ENCODE measurements around the gene BAG2.

The BAG2 gene

DNA sequence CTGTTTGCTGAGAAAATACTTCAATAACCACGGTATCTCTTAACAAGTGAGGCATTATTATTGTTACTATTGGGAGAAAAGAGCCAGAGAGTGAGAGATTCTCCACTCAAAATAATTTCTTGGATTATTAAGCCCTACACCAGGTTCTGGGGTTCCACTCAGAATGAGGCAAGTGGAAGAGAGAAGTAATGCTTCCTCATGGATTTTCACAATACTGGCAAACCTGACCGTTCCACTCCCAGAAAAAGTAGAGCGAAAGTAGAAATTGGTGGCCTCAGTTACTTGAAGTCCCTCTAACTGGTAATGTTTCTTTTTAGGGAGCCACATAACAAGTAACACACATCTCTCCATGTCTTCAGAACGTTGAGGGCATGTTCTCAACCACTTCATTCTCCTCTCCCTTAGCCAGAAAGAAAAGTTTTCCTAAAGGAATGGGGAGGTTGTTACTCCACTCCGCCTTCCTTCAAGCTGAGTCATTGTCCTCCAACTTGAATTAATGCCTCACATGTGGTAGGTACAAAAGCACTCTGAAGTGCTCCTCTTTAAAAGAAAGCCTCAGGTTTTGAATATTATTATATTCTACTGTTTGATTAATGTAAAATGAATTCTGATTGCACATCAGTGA, 1.9 kb downstream of the BAG2 start:
- DNase-seq (ENCODE audit: low read depth in 2 of 2) = no peak

DNA sequence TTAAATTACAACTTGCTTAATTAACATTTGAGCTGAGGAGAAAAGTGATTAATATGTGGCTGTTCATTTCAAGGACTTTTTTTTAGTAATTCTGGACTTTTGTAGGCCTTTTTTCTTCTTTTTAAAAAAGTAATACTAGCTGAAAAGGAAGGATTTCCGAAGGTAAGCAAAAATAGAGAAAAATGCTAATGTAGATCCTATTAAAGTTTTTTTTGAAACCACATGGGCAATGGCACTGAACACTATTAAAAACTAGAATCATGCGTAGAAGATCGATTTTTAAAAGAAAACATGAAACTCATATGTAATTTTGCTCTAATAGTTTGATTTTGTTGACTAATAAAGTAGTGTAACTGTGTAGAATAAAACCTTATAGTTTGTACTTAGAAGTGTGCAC, 2.4 kb downstream of the BAG2 start:
- DNase-seq (ENCODE audit: low read depth in 2 of 2) = no peak

DNA sequence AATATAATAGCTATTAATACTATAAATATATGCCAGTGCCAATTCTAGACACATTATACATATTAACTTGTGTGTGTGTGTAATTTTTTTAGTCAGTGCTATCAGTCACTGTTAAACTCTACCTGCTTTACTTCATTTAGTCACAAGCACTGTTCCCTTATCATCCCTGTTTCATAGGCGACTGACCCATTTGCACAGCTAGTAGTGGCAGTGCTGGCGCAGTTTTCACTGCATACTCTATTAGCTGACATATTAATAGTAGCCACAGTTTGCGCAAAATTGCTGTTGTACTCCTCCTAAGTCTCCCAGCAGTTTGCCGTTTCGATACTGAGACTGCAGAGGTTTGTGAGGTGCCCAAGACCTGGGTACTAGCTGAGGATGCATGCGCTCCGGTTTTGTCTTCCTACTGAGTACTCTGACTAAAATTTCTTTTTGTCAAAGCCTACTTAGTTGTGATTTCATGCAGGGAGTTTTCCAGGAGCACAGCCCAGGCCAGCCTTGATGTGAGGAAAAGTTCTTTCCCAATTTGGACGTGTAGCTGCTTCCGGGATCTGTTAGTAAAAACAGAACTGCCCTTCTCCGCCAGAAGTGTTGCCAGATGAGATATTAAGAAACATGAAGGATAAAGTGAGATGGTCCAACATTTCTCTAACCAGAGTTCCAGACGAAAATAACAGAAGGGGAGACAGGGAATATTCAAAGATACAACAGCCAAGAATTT, 5.6 kb downstream of the BAG2 start:
- no peak for DNase-seq (ENCODE audit: low read depth in 2 of 2)

DNA sequence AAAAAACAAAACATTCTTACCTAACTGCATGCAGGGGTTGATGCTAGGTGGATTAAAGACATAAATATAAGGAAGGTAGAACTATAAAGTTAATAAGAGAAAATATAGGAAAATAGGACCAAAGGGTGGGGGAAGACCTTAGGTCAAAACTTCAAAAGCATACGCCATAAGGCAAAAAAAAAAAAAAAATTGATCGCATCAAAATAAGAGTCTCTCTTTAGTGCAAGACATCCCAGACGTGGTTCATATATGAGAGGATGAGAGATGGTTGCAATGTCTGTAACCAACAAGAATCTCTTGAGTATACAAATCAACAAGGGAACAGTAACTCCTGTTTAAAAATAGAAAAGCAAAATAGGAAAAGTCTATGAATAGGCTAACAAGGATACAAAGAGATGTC, 8.5 kb downstream of the BAG2 start:
- no peak for DNase-seq (ENCODE audit: low read depth in 2 of 2)

DNA sequence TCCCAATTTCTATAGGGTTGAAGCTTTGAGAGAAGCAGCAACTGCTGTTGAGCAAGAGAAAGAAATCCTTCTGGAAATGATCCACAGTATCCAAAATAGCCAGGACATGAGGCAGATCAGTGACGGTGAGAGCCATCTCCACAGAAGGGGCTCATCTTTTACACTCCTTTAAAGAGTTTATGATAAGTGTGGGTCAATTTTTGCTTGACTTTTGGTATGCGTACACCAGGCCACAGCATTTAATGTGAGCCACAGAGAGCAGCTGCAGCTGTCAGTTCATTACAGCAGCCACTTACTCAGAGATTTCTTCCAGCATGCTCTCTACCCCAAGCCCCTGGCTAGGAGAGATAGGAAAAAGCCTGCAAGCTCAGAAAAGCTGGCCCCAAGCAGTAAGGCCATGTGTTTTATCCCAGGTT, 9.9 kb downstream of the BAG2 start:
- DNase-seq (ENCODE audit: low read depth in 2 of 2) = no peak

DNA sequence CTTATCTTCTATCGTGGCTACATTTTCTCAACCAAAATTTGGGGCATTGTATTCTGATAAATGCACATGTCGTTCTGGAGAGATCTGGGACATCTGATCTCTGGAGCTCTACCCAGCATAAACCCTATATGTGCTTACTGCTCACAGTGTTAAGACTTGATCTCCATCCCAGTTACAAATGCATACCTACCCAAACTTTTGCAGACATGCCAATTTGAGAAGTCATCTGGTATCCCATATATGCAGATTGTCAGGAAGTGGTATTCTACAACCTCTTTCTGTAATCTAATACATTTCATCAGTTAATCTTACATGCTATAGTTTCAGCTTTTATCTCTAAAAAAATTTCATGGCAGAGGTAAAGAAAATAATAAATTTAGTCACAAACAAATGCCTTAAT, 11.2 kb downstream of the BAG2 start:
- no peak for DNase-seq (ENCODE audit: low read depth in 2 of 2)

DNA sequence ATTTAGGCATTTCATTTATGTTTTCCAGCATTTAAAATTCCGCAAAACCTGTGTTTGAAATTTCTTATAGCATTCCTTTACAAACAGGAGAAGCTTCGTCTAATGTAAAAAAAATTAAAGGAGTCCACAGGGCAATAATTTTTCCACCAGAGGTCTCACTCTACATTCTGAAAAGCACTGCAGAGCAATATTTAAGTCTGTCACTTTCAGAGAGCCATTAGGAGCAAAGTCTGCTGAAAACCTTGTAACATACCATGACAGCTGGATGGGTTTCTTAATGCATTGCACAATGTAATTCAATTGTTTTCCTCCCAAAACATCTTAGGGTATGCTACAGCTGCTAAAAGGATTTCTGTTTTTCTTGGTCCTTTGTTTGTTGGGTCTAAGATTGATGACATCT, 18.0 kb downstream of the BAG2 start:
- no peak for DNase-seq (ENCODE audit: low read depth in 2 of 2)

DNA sequence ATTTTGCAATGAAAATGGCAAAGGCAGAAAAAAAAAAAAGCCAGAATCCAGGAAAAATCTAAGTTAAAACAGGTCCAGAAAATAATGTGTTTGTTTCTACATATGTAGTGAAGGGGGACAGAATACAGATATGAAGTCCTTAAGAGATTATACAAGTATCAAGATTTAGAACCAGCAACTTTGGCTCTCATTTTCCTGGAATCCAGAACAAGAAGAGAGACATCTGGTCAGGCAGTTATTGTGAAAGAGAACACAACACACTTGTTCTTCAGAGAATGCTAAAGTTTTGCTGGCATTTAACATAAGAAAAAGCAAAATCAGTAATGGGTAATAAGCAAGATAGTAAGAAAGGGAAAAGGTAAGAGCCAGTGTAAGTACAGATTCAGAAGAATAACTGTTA, 21.1 kb downstream of the BAG2 start:
- DNase-seq (ENCODE audit: low read depth in 2 of 2) = no peak

DNA sequence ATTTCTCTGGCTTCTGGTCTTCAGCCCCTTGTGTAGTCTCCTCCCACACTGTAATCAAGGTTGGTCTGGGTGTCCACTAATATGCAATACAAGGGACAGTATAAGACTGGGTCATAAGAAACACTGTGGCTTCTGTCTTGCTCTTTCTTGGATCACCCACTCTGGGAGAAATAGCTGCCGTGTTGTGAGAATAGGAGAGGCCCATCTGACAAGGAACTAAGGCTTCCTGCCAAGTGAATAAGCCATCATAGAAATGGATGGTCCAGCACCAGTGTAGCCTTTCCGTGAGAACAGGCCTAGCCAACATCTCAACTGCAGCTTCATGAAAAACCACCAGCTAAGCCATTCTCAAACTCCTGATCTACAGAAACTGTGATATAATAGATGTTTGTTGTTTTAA, 23.3 kb downstream of the BAG2 start:
- no peak for DNase-seq (ENCODE audit: low read depth in 2 of 2)

DNA sequence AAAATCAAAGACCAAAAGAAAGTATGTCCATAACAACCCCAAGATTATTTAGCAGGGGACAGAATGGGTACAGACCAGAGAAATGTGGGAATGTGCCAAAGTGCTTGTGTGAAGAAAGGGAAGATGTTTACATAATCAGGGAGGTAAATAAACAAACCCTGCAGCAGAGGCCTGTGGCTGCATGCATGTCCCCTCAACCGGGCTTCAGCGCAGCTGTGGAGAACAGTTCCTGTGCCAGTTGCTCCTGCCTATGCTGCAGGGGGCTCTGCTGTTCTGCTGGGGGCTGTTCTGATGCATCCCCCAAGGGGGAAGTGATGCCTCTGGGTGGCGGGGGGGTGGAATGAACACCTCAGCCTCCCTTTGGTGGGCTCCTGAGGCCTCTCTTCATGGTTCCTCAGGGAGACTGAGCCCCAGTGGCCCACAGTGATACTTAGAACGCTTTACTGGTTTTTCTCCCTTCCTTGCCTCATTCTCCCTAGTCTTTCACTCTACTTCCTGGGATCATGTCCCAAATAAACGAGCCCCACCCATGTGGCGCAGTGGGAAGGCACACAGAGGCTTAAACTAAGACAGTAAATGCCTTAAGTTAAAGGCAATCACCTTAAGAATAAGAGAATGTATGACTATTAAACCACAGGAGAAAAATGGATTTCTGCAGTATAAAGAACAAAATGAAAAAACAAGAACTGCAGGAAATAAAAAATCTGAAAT, 27.0 kb downstream of the BAG2 start:
- no peak for DNase-seq (ENCODE audit: low read depth in 2 of 2)

DNA sequence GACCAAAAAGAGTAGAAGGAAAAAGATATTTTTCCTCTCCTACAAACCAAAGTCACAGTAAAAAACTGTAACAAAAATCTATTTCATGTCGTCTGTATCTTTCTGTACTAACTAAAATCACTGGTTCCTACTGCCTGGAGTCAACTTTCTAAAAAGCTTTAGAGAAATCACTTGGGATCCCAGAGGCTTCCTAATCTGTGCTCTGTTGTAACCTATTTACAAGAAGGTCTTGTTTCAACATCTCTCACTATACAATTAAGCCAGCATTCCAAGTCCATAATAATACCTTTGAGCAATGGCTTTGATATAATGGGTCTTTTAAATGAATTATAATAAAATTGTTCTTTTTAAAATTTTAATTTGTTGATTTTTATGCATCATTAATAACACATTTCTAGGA, 29.6 kb downstream of the BAG2 start:
- no peak for DNase-seq (ENCODE audit: low read depth in 2 of 2)

DNA sequence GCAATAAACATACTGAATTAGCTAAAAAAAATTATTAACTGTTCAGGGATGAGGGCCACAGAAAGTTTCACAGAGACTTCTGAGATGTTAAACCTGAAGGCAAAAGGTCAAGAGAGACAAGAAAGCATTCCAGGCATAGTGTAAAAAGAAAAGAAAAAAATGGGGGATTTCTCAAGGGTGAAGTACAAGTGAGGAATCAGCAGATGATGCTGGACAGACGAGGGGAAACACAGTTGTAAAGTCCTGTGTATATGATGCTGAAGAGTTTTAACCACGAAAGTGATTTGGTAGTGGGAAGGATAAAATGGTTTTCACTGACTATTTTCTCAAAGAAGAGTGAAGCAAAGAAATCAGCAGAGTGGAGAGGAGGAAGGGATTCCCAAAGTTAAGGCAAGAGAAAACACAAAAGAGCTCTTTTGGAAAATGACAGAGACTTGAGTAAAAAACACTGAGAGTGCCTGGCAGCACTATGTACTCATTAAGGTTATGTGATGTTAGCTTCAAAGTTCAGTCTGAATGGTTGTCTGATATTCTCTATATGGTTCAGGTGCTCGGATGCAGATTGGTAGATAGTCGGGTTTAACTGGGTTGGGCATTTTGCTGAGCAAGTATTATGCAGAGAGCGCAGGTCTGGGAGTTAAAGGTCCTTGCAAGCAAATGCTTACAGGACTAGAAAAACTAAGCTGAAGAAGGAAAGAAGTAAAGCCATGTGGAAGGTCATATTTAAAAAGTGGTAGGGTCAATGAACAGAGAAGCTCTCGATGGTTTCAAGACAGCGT, 33.6 kb downstream of the BAG2 start:
- DNase-seq (ENCODE audit: low read depth in 2 of 2) = no peak

DNA sequence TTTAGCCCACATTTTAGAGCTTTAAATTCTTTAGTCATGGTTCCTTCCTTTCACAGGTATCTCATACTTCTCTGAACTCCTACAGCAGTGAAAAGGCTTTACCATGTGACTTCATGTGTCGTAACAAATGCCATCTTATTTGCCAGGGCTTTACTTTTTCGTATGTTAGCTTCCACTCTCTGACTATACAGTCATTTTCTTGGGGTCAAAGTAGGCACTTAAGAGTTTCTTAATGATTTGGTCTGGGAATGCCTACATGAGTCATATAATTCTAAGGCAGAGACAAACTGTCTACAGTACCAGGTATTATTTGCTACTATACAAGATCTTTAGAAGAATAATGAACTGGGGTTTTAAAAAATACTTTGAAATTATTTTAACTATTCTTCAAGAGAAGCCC, 35.0 kb downstream of the BAG2 start:
- DNase-seq (ENCODE audit: low read depth in 2 of 2) = no peak

DNA sequence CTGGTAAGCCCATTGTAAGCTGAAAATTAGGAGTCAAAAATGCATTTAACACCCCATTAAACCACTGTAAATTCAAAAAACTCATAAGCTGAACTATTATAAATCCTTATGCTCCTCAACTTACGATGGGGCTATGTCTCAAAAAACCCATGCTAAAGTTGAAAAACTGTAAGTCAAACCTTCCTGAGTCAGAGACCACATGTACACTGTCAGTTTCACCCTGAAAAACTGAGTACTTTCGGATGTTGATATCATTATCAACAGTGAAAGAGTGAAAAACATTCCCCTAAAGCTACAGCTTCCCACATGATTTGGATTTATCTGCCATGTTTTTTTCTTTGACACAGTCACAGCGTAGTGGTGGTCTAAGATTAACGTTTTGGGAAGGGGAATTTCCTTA, 35.7 kb downstream of the BAG2 start:
- no peak for DNase-seq (ENCODE audit: low read depth in 2 of 2)

DNA sequence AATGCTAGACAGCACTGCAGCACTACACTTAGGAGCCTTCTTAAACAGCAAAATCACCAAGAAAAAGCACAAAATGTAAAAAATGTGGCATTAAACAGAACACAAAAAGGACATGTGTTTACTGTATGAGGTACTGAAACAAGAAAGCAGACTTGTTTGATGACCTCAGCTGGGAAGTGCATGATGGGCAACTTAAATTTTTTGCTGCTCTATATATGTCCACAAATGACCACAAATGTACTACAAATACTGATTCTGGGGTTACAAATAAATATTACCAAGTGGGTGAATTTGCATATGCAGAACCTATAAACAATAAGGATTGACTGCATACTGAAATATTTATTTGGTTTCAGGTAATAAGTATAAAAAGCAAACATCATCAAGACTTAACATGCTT, 36.9 kb downstream of the BAG2 start:
- no peak for DNase-seq (ENCODE audit: low read depth in 2 of 2)

DNA sequence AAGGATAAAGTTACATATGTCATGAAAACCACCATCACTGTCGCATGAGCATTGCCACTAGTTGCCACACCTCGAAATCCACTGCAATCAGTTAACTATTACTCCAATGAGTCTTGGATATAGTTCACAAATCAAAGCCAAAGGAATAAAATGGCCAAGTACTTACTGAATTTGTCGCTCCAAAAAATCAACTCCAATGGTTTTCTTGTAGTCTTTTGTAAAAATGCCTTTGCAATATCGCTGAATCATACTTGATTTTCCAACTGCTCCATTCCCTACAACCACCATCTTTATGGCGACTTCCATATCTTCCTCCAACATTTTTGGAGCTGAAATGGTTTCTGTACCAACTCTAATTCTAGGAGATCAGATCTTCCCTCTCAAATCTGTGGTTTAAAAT, 37.9 kb downstream of the BAG2 start:
- DNase-seq (ENCODE audit: low read depth in 2 of 2) = no peak

DNA sequence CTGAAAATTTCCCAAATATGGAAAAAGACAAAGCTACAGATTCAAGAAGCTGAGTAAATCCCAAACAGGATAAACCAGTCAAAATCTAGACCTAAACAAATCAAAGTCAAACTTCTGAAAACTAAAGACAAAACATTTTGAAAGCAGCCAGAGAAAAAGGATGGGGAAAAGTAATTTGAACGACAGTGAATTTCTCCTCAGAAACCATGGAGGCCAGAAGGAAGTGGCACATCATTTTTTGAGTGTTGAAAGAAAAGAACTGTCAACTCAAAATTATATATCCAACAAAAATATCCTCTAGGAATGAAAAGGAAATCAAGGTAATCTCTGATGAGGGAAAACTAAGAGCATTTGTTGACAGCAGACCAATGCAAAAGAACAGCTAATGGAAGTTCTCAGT, 43.1 kb downstream of the BAG2 start:
- no peak for DNase-seq (ENCODE audit: low read depth in 2 of 2)

DNA sequence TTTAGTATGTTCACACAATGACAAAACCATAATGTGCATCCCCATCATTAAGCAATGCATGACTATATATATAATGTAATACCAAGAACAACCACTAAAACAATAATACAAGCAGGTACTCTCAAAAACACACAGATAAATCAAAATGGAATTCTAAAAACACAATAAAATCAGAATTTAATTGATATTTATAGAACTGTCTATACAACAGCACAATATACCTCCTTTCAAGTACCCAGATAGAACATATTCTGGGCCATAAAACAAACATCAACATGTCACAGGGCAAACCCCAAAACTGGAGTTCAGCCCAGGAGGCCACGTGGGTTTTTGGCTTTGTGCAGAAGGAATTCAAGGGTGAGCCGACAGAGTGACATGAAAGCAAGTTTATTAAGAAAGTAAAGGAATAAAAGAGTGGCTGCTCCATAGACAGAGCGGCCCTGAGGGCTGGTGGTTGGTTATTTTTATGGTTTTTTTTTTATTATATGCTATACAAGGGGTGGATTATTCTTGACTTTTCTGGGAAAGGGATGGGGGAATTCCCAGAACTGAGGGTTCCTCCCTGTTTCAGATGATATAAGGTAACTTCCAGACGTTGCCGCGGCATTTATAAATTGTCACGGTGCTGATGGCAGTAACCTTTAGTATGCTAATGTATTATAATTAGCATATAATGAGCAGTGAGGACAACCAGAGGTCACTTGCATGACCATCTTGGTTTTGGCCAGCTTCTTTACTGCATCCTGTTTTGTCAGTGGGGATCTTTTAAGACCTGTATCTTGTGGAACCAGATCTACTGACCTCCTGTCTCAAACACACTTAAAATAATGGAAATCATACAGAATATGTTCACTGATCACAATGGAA, 44.3 kb downstream of the BAG2 start:
- no peak for DNase-seq (ENCODE audit: low read depth in 2 of 2)

DNA sequence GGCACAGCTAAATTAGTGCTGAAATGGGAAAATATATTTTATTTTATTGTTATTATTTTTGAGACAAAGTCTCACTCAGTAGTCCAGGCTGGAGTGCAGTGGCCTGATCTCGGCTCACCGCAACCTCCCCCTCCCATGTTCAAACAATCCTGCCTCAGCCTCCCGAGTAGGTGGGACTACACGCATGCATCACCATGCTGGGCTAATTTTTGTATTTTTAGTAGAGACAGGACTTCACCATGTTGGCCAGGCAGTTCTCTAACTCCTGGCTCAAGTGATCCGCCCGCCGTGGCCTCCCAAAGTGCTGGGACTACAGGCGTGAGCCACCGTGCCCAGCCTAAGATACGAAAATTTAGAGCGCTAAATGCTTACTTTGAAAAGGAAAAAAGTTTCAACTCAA, 45.1 kb downstream of the BAG2 start:
- DNase-seq (ENCODE audit: low read depth in 2 of 2) = no peak

DNA sequence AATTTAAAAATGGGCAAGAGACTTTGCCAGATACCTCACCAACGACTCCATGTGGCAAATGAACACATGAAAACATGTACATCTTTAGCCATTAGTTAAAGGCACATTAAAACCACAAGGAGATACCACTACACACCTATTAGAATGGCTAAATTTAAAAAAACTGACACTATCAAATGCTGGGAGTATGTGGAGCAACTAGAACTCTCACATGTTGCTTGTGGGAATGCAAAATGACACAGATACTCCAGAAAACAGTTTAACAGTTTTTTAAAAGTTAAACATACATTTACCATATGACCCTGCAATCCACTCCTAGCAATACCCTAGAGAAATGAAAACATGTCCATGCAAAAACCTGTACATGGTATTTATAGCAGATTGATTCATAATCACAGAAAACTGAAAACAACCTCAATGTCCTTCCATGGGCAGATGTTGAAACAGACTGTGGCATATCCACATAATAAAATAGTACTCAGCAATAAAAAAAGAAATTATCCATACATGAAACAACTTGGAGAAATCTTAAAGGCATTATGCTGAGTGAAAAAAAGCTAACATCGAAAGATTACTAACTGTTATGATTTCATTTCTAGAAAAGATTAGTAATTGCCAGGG, 48.1 kb downstream of the BAG2 start:
- no peak for DNase-seq (ENCODE audit: low read depth in 2 of 2)

All from stimulated activated CD4-positive, alpha-beta T cell treated with anti-CD3 and anti-CD28 coated beads, Interleukin-12 subunit alpha, Interleukin-12 subunit beta, amount 100 ng/mL, for 24 hours (primary cell).